ENCODE measurements around the gene GJD4. TPM values are rescaled to one million over a fixed set of nuclear protein-coding genes. Genes with fewer than 3 reads are reported as not detected.

The GJD4 gene
- total RNA-seq, 2 donors from 2014 or later, result not detected

DNA sequence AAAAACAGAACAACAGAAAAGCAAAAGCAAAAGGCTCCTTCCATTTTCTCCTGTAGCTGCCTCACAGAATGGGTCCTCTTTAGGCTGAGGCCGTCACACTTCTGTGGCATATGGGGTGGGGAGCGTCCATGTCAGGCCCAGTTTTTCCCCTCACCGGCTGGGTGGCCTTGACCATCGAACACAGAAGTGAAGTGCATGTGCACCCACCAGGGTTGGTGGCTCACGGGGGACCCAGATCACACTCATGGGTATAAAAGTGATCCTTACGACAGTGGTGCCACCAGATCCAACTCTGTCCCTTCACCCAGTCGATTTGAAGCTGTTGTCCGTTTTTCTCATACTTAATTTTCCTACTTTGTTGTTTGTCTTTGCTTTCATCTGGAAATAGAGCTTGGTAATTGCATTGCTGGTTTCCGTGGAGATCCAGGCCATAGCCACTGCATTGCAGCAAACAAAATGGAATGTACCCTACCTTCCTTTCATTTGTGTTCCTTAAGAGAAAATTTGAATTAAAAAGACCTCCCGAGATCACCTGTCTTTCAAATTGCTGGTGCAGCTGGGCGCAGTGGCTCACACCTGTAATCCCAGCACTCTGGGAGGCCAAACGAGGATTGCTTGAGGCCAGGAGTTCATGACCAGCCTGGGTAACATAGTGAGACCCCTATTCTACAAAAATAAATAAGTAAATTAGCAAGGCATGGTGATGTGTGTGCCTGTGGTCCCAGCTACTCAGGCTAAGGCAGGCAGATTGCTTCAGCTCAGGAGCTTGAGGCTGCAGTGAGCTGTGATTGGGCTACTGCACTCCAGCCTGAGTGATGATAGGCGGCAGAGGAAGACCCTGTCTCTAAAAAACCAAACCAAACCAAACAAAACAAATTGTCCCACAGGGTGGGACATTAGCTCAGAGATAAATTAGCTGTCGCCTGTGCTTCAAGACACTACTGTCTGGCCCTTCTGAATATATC lies 10.7 kb upstream of the GJD4 start:
- no peak for DNase-seq
- Histone ChIP-seq H3K9ac (ENCODE audit: low read depth in 2 of 2, low read length in 2 of 2) (no peak overlapping the region), H3K4me3 (no peak overlapping the region), H3K27ac (no peak overlapping the region), H3K9me3 (no peaks in the 10 kb centered on the region), H3K27me3 (no peaks in the 10 kb centered on the region), H3K36me3 (no peaks in the 10 kb centered on the region), H3K4me1 (no peaks in the 10 kb centered on the region)
- intact Hi-C loops (cut with DNase I), result no loop called here
- TF ChIP-seq, protein P1, sequence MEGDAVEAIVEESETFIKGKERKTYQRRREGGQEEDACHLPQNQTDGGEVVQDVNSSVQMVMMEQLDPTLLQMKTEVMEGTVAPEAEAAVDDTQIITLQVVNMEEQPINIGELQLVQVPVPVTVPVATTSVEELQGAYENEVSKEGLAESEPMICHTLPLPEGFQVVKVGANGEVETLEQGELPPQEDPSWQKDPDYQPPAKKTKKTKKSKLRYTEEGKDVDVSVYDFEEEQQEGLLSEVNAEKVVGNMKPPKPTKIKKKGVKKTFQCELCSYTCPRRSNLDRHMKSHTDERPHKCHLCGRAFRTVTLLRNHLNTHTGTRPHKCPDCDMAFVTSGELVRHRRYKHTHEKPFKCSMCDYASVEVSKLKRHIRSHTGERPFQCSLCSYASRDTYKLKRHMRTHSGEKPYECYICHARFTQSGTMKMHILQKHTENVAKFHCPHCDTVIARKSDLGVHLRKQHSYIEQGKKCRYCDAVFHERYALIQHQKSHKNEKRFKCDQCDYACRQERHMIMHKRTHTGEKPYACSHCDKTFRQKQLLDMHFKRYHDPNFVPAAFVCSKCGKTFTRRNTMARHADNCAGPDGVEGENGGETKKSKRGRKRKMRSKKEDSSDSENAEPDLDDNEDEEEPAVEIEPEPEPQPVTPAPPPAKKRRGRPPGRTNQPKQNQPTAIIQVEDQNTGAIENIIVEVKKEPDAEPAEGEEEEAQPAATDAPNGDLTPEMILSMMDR (IDR thresholded peaks at IDR 0.05), result no peak

DNA sequence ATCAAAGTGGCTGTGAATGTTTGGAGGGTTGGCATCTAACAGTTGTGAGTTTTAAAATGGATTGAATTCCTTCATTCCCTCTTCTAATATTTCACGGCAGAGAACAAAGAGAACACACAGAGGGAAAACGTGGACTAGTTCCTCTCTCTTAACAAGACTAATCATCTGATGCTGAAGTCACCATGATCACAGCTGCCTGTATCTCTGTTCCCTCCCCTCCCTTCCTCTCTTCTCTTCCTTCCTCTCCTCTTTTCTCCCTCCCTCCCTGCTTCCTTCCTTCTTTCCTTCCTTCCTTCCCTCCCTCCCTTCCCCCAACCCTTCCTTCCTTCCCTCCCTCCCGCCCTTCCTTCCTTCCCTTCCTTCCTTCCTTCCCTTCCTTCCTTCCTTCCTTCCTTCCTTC lies 10.0 kb upstream of the GJD4 start:
- H3K4me3 ChIP-seq, result no peak overlapping the region
- no peak overlapping the region for H3K27ac ChIP-seq
- H3K27me3 ChIP-seq, result no peaks in the 10 kb centered on the region
- TF ChIP-seq, protein P1 (IDR thresholded peaks at IDR 0.05), result no peak
- no peak overlapping the region for H3K9ac ChIP-seq (ENCODE audit: low read depth in 2 of 2, low read length in 2 of 2)
- no peak for DNase-seq
- intact Hi-C loops (cut with DNase I), result no loop called here
- H3K36me3 ChIP-seq, result no peaks in the 10 kb centered on the region
- H3K9me3 ChIP-seq, result no peaks in the 10 kb centered on the region
- H3K4me1 ChIP-seq, result no peaks in the 10 kb centered on the region

DNA sequence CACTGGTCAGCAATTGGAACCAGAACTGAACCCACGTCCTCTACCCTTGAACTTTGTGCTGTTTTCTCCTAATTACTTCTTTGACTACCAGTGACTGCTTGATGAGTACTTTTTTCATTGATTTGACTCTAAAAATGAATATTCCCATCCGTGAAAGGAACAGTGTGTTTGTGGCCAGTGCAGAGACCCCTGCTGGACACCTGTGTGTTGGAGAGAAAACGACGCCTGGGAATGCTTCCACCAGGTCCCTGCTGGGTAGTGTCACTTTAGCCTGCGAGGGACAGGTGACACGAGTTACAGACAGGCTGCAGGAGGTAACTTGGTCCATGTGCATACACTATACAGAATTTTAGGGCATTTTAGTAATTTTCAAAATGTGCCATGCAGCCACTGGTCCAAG lies 6.8 kb upstream of the GJD4 start:
- Histone ChIP-seq H3K4me3 (no peak overlapping the region), H3K9me3 (no peaks in the 10 kb centered on the region), H3K27ac (no peak overlapping the region), H3K4me1 (no peaks in the 10 kb centered on the region), H3K36me3 (no peaks in the 10 kb centered on the region), H3K27me3 (no peaks in the 10 kb centered on the region), H3K9ac (ENCODE audit: low read depth in 2 of 2, low read length in 2 of 2) (no peak overlapping the region)
- DNase-seq, result no peak
- intact Hi-C loops (cut with DNase I), result no loop called here
- TF ChIP-seq, protein P1 (IDR thresholded peaks at IDR 0.05), result peak; percentile 14

DNA sequence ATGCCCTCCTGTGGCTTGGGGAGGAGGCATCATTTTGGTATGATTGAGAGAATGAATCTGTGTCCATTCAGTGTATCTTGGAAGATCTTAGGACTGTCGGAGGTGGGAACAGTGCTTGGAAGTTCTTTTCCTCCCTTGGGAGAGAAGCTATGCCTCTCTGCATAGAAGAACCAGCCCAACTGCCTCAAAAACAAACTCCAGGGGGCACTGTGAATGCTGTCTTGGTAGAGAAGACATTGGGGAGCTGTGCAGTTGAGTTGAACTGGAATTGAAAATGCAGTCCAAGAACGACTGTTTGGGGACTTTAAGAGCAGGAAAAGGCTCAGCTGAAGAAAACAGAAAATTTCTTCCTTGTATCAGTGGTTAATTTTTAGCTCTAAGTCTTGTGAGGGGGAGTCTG lies 4.9 kb upstream of the GJD4 start:
- no peak for DNase-seq
- no peak overlapping the region for H3K27ac ChIP-seq
- H3K9ac ChIP-seq (ENCODE audit: low read depth in 2 of 2, low read length in 2 of 2), result no peak overlapping the region
- no peaks in the 10 kb centered on the region for H3K4me1 ChIP-seq
- H3K4me3 ChIP-seq, result no peak overlapping the region
- H3K36me3 ChIP-seq, result no peaks in the 10 kb centered on the region
- no peaks in the 10 kb centered on the region for H3K27me3 ChIP-seq
- H3K9me3 ChIP-seq, result no peaks in the 10 kb centered on the region
- intact Hi-C loops (cut with DNase I), result no loop called here
- TF ChIP-seq, protein P1 (IDR thresholded peaks at IDR 0.05), result no peak

DNA sequence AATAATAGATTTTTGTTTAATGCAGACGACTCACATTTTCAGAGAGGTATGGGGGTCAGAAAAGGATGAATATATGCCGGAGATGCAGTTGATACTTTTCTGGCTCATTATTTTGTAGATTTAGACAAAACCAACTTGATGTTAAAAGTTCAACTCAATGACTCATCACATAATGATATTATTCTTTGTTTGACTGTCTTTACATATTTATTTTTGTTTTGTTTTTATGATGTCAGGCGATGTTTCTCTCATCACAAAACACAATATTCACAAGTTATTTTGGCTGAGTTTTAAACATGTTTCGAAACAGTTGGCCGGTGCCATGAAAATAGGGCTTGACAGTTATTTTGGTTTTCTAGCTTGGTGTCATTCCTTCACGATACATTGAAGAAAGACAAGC lies 1.3 kb downstream of the GJD4 start:
- Histone ChIP-seq H3K4me3 (no peak overlapping the region), H3K4me1 (no peaks in the 10 kb centered on the region), H3K27me3 (peaks cover 16% of the 10 kb centered on the region), H3K9me3 (no peaks in the 10 kb centered on the region), H3K27ac (no peak overlapping the region), H3K9ac (ENCODE audit: low read depth in 2 of 2, low read length in 2 of 2) (no peak overlapping the region), H3K36me3 (no peaks in the 10 kb centered on the region)
- TF ChIP-seq, protein P1 (IDR thresholded peaks at IDR 0.05), result no peak
- no peak for DNase-seq
- intact Hi-C loops (cut with DNase I), result no loop called here
